ENCODE data around the gene TRIP10.
A peak's percentile ranks its signal among the peaks of the same experiment; 100 is the strongest.

TRIP10 gene

GRCh38 chr19:6728346-6728745, 11.1 kb upstream of the TRIP10 start:
- DNase-seq, result no peak

GRCh38 chr19:6729573-6730152, 9.8 kb upstream of the TRIP10 start:
- DNase-seq, result no peak

GRCh38 chr19:6730153-6730804, 9.2 kb upstream of the TRIP10 start:
- peak; percentile 67 for DNase-seq

- no peak for DNase-seq
These were observed 8.4 kb upstream of the TRIP10 start for GRCh38 chr19:6730941-6731670.

- no peak for DNase-seq
These were observed 7.7 kb upstream of the TRIP10 start for GRCh38 chr19:6731822-6732221.

GRCh38 chr19:6732803-6733337, 6.6 kb upstream of the TRIP10 start:
- no peak for DNase-seq

GRCh38 chr19:6733338-6734095, 6.0 kb upstream of the TRIP10 start:
- DNase-seq, result no peak

GRCh38 chr19:6734096-6734696, 5.3 kb upstream of the TRIP10 start:
- DNase-seq, result no peak

- no peak for DNase-seq
These were observed 4.1 kb upstream of the TRIP10 start for GRCh38 chr19:6735181-6735911.

GRCh38 chr19:6736169-6736916, 3.1 kb upstream of the TRIP10 start:
- DNase-seq, result peak; percentile 87

GRCh38 chr19:6736917-6737283, 2.6 kb upstream of the TRIP10 start:
- no peak for DNase-seq

- peak; percentile 100 for DNase-seq
These were observed 2.1 kb upstream of the TRIP10 start, which contains the start of gene GPR108 for GRCh38 chr19:6737284-6737872. TSS of gene GPR108 (minus strand) at chr19:6737580. CDS start at chr19:6737576, 4 bp downstream.

- peak; percentile 78 for DNase-seq
These were observed 1.4 kb upstream of the TRIP10 start for GRCh38 chr19:6737873-6738786.

GRCh38 chr19:6738787-6739389, 592 bp upstream of the TRIP10 start:
- DNase-seq, result peak; percentile 69

GRCh38 chr19:6739883-6740588, 556 bp downstream of the TRIP10 start:
- no peak for DNase-seq

- DNase-seq, result peak; percentile 84
These were observed 1.3 kb downstream of the TRIP10 start for GRCh38 chr19:6740589-6741343.

- no peak for DNase-seq
These were observed 3.6 kb downstream of the TRIP10 start for GRCh38 chr19:6743066-6743465.
